Spinal cord (tissue), 10 donors: Measurements from ENCODE around the gene SNX13. TPM values are rescaled to one million over a fixed set of nuclear protein-coding genes. Genes with fewer than 3 reads are reported as not detected.

Experiments
- DNase-seq, 6 donors: peaks; one replicate each; pipeline versions ENCODE4 v3.0.0 to v3.0.0-alpha.2; 2013 to 2015; ENCODE audit warnings: low spot score in 6 of 6, low read depth in 4 of 6
- H3K27ac ChIP-seq: one replicate; pipeline ENCODE4 v1.5.1; 2013; ENCODE audit warnings: low read depth, low read length, control low read depth
- H3K27me3 ChIP-seq: one replicate; pipeline ENCODE4 v1.6.1; 2013; ENCODE audit warnings: low read length; ENCODE audit not compliant: control insufficient read depth, insufficient read depth
- H3K36me3 ChIP-seq: one replicate; pipeline ENCODE4 v1.6.1; 2013; ENCODE audit warnings: low read length; ENCODE audit not compliant: control insufficient read depth, insufficient read depth
- H3K4me1 ChIP-seq: one replicate; pipeline ENCODE4 v1.6.1; 2013; ENCODE audit warnings: low read length; ENCODE audit not compliant: control insufficient read depth, insufficient read depth
- H3K4me3 ChIP-seq: one replicate; pipeline ENCODE4 v1.5.1; 2013; ENCODE audit warnings: low read depth, low read length, control low read depth
- H3K9me3 ChIP-seq: one replicate; pipeline ENCODE4 v1.6.1; 2013; ENCODE audit warnings: low read length; ENCODE audit not compliant: control insufficient read depth, insufficient read depth
- WGBS: methylation state at CpG from one replicate; pipeline ENCODE4 v1.1.5; 2013; ENCODE audit warnings: missing lambda C conversion rate; ENCODE audit not compliant: insufficient coverage; 5-methylcytosine and 5-hydroxymethylcytosine counted together
- polyA plus RNA-seq, 2 donors: library from polyadenylated mRNA; unstranded; fragments of 120-200 nt; gene quantifications; one replicate each; pipeline ENCODE4 v1.2.1, GENCODE V29; 2013; ENCODE audit not compliant: insufficient read length in 2 of 2
- total RNA-seq, 2 donors: library from RNA; depleted of rRNA in 1 of 2; stranded (reverse); fragments of 120-200 nt in 1 of 2; fragments of >200 nt in 1 of 2; gene quantifications; one replicate each; pipeline versions ENCODE4 v1.2.3 to v1.2.4, GENCODE V29; 2013 to 2014
- donor health status: healthy.

SNX13 gene
- total and polyA plus RNA-seq, 4 donors = 27.9 to 97.6 (median 56.7) TPM

DNA sequence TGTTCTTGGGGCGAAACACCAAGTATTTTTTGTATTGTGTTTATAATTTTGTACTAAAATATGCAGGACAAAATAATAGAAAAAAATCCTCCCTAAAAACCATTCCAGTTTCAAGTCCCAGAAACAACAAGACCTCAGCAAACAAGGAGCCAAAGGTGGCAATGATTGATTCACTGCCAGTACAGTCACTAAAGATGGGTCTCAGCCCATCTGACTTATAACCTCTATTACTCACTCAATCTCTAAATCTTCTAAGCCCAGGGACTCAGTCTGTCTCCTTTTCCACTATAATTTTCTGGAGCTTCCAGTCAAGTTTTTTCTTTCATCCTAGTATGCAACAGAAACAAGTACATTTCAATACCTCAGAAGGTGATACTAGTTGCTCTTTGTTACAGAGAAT, 33.3 kb downstream of the SNX13 start:
- WGBS = no CpG with 5 or more reads among the region's 1 CpG
- Histone ChIP-seq H3K36me3 (no peaks in the 10 kb centered on the region), H3K27me3 (no peaks in the 10 kb centered on the region), H3K9me3 (no peaks in the 10 kb centered on the region), H3K4me1 (no peaks in the 10 kb centered on the region), H3K4me3 (no peak overlapping the region), H3K27ac (no peak overlapping the region)
- no peak for DNase-seq

DNA sequence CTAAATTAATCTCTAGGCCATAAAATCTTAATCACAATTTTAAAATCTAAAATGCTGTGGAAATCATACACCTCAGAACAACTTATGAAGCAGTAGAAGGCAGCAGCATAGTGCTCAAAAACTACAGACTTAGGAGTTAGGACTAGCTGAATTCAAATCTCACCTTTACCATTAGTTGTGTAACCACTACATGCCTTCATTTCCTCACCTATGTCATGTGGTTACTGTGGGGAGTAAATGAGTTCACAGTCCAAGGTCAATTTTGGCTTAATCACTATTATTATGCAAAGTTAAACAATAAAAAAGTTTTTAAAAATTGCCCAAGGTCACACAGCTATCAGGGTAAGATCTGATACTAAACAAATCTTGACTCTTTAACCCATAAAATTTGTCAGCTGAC, 37.0 kb downstream of the SNX13 start:
- Histone ChIP-seq H3K36me3 (no peaks in the 10 kb centered on the region), H3K9me3 (no peaks in the 10 kb centered on the region), H3K4me3 (no peak overlapping the region), H3K27me3 (no peaks in the 10 kb centered on the region), H3K4me1 (no peaks in the 10 kb centered on the region), H3K27ac (no peak overlapping the region)
- DNase-seq = no peak

DNA sequence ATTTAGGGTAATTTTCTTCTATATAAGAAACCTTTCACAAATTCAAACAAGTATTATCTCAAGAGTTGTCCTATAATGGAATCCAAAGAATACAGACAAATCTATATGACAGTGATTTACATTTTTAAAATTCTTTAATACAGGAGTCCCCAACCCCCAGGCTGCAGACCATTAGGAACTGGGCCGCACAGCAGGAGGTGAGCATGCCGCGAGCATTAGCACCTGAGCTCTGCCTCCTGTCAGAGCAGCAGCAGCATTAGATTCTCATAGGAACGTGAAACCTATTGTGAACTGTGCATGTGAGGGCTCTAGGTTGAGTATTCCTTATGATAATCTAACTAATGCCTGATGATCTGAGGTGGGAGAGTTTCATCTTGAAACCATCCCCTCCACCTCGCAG, 37.7 kb downstream of the SNX13 start:
- Histone ChIP-seq H3K27ac (no peak overlapping the region), H3K36me3 (no peaks in the 10 kb centered on the region), H3K4me1 (no peaks in the 10 kb centered on the region), H3K9me3 (no peaks in the 10 kb centered on the region), H3K27me3 (no peaks in the 10 kb centered on the region), H3K4me3 (no peak overlapping the region)
- WGBS = 55% methylated on average over 2 of the region's 5 CpGs
- DNase-seq = no peak

DNA sequence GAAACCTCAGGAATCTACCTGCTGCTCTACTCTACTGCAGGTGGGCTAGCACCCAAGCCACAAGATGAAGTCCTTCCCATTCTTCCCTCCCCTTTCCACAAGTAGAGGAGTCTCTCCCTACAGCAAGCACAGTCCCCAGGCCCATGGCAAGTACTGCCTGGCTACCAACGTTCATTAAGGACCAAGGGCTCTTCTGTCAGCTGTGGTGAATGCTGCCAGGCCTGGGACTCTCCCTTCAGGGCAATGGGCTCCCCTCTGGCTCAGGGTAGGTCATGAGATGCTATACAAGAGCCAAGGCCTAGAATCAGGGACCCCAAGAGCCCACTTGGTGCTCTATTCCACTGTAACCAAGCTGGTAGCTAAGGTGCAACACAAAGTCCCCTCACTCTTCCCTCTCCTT, 39.8 kb downstream of the SNX13 start:
- DNase-seq = no peak
- 86% methylated on average over 1 of the region's 1 CpG for WGBS
- H3K36me3 ChIP-seq = no peaks in the 10 kb centered on the region

DNA sequence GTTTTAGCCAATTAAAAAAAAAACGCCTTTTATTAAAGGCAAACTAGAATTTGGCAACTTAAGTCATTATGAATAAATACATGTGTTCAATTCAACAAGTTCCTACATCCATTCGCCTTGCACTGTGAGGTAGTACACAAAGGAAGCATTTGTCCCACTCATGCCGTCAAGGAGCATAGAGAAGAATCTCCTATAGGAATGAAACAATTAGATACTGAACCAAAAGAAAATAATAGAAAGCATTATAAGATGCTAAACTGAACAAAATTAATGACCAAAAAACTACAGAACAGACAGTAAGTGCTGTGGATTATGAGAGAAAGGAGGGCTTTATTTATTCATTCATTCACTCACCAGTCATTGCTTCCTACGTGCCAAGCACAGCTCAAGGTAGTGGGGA, 42.2 kb downstream of the SNX13 start:
- no peaks in the 10 kb centered on the region for H3K27me3 ChIP-seq
- peak in 1 of 6 donors; percentile 4 for DNase-seq
- H3K9me3 ChIP-seq = no peaks in the 10 kb centered on the region
- H3K4me3 ChIP-seq = no peak overlapping the region
- no peak overlapping the region for H3K27ac ChIP-seq
- WGBS = no CpG with 5 or more reads among the region's 4 CpGs
- no peaks in the 10 kb centered on the region for H3K4me1 ChIP-seq
- no peaks in the 10 kb centered on the region for H3K36me3 ChIP-seq

More for the DNA sequence above, 39.8 kb downstream of the SNX13 start:
- Histone ChIP-seq H3K27me3 (no peaks in the 10 kb centered on the region), H3K27ac (no peak overlapping the region), H3K9me3 (no peaks in the 10 kb centered on the region), H3K4me1 (no peaks in the 10 kb centered on the region), H3K4me3 (no peak overlapping the region)

DNA sequence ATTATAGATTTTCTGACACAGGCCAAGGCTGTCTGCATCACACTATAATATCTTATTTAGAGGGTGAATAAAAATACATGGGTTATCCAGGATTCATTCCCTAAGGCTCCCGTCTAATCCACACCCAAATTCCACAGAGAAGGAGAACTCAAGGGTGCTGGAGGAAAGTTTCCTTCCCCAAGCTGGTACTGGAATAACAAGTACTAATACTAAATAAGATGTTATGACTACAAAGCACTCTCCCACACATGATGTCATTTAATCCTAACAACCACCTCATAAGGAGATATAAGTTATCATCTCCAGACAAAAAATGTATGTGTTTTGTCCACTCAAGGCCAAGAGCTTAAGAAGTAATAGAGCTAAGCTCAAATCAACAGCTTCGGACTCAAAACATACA, 53.0 kb downstream of the SNX13 start:
- WGBS = no CpG with 5 or more reads among the region's 2 CpGs
- Histone ChIP-seq H3K27me3 (no peaks in the 10 kb centered on the region), H3K9me3 (no peaks in the 10 kb centered on the region)

DNA sequence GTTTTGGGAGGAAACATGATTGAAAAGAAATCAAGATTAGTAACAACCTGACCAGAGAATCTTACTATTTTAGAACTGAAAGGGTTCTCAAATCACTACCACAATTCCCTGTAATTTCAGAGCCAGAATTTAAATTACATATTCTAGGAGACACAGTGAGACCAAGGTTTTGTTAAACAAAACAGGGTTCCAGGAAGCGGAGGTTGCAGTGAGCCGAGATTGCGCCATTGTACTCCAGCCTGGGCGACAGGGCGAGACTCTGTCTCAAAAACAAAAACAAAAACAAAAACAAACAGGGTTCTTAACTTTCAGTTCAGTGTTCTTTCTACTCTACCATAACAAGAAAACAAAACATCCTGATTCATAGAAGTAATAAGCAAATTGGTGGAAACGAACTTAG, 57.6 kb downstream of the SNX13 start:
- WGBS = 55% methylated on average over 4 of the region's 6 CpGs
- Histone ChIP-seq H3K4me3 (no peak overlapping the region), H3K27ac (no peak overlapping the region)

More for the DNA sequence above, 53.0 kb downstream of the SNX13 start:
- Histone ChIP-seq H3K27ac (no peak overlapping the region), H3K4me1 (no peaks in the 10 kb centered on the region), H3K36me3 (peaks cover 6% of the 10 kb centered on the region), H3K4me3 (no peak overlapping the region)
- no peak for DNase-seq

DNA sequence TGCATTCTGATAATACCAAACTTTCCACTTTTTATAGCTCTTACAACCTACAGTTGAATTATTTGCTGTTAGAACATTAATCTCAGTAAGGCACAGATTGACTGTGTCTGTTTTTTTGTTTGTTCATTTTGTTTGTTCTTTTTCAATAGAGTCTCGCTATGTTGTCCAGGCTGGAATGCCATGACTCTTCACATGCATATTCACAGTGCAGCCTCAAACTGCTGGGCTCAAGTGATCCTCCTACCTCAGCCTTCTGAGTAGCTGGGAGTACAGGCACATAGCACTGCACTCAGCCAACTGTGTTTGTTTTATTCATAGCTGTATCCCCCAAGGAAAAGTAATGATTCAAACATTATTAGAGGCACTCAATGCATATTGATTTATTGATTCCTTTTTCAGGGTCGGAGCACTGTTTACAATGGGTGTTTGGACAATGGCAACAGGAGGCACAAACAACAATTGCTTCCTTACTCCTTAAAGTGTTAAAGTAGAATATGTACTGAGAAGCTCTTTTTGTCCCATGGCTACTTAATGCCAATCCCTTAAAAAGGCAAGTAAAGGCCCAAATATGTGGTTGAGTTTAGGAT, 61.1 kb downstream of the SNX13 start:
- DNase-seq = no peak
- 100% methylated on average over 1 of the region's 2 CpGs for WGBS
- Histone ChIP-seq H3K27me3 (no peaks in the 10 kb centered on the region), H3K4me3 (no peak overlapping the region), H3K36me3 (peaks cover 3% of the 10 kb centered on the region), H3K9me3 (no peaks in the 10 kb centered on the region), H3K27ac (no peak overlapping the region), H3K4me1 (no peaks in the 10 kb centered on the region)

More for the DNA sequence above, 57.6 kb downstream of the SNX13 start:
- Histone ChIP-seq H3K36me3 (peaks cover 6% of the 10 kb centered on the region), H3K9me3 (no peaks in the 10 kb centered on the region), H3K27me3 (no peaks in the 10 kb centered on the region), H3K4me1 (no peaks in the 10 kb centered on the region)
- no peak for DNase-seq

DNA sequence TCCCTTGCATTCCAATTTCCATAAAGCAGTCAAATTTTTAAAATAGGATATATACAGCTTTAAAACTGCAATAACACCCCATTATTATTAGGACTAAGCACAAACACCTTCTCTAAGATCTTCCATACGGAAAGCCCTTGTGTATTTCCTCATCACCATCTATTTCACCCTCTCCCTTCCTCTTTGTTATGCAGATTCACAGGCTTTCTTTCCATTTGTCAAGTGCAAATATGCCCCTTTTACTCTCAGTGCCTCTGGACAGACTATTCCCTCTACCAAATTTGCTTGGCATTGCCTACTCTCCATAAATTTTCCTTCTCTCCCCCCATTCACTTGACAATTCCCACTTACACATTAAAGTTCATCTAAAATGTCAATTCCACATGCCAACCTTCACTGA, 61.7 kb downstream of the SNX13 start:
- Histone ChIP-seq H3K27me3 (no peaks in the 10 kb centered on the region), H3K4me1 (no peaks in the 10 kb centered on the region), H3K9me3 (no peaks in the 10 kb centered on the region), H3K36me3 (peaks cover 3% of the 10 kb centered on the region), H3K4me3 (no peak overlapping the region), H3K27ac (no peak overlapping the region)
- peak in 1 of 6 donors; percentile 6 for DNase-seq
- WGBS = 41% methylated on average over 1 of the region's 1 CpG

DNA sequence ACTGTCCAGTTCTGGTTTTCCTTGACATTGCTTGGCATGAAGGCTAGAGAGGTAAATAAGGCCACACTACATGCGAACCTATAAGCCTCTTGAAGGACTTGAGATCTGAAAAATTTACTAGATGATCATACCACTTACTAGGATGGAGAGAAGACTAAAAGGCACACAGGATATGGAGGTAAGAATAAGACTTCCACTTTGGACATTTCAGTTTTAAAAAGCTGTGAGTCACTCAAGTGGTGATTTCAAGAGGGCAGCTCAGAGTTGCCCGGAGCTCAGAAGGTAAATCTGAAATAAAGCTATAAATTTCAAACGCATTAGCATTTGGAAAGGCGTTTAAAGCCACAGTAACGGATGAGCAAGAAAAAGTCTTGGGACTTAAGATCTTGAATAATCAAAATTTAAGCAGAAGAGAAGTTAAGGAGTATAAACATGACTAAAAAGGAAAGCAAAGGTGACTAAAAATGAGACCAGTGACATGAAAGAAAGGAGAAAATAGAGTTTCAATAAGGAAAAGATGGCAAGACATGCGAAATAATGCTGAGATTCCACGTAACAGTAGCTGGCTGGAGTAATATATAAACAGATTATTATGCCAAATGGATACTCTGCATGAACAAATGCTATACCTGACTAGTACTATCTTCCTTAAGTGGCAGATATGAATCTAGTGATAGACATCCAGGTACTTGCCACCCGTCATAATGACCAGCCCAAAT, 68.3 kb downstream of the SNX13 start:
- Histone ChIP-seq H3K4me3 (no peak overlapping the region), H3K27ac (no peak overlapping the region), H3K9me3 (no peaks in the 10 kb centered on the region), H3K36me3 (peaks cover 9% of the 10 kb centered on the region), H3K4me1 (no peaks in the 10 kb centered on the region), H3K27me3 (no peaks in the 10 kb centered on the region)
- WGBS = 91% methylated on average over 4 of the region's 8 CpGs
- no peak for DNase-seq
